DOHH2 (cell line): ENCODE measurements around the gene PPP1CC.

Experiments
- EZH2phosphoT487 ChIP-seq: fragments of 200-600 bp; sonication (generic); IDR thresholded peaks from 2 replicates; pipeline ENCODE4 v1.6.1; 2017; ENCODE audit warnings: borderline replicate concordance, mild to moderate bottlenecking, antibody characterized with exemption, low read length, moderate library complexity, mixed read lengths
- TF ChIP-seq, protein P1 (sequence below): fragments of 200-600 bp; sonication (generic); IDR thresholded peaks from one replicate; pipeline ENCODE4 v1.5.1; 2014; ENCODE audit warnings: antibody characterized with exemption, mild to moderate bottlenecking, low read depth, low read length; ENCODE audit not compliant: poor library complexity, severe bottlenecking

DNA sequence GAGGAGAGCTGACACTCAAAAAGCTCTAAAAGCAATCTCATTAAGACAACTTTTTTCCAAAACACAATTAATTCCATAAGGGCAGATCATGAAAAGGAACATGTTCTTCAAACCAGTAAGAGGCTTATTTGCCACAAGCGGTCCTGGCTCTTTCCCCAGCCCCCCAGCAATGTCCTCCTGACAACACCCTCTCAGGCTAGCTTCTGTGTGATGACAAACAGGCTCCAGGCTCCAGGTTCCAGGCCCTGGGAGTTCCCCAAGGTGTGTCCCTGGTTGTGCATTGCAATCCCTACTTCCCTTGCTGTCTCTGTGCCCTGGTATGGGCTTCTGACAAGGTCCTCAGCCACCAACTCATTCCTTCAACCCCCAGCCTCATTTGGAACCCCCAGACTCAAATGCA, 62.7 kb downstream of the PPP1CC start:
- TF ChIP-seq, protein P1, sequence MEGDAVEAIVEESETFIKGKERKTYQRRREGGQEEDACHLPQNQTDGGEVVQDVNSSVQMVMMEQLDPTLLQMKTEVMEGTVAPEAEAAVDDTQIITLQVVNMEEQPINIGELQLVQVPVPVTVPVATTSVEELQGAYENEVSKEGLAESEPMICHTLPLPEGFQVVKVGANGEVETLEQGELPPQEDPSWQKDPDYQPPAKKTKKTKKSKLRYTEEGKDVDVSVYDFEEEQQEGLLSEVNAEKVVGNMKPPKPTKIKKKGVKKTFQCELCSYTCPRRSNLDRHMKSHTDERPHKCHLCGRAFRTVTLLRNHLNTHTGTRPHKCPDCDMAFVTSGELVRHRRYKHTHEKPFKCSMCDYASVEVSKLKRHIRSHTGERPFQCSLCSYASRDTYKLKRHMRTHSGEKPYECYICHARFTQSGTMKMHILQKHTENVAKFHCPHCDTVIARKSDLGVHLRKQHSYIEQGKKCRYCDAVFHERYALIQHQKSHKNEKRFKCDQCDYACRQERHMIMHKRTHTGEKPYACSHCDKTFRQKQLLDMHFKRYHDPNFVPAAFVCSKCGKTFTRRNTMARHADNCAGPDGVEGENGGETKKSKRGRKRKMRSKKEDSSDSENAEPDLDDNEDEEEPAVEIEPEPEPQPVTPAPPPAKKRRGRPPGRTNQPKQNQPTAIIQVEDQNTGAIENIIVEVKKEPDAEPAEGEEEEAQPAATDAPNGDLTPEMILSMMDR: no peak
- TF ChIP-seq EZH2phosphoT487: no peak
